SK-N-SH (cell line): ENCODE results near the gene ABCA1. TPM values are rescaled to one million over a fixed set of nuclear protein-coding genes. Genes with fewer than 3 reads are reported as not detected.
A peak's percentile ranks its signal among the peaks of the same experiment; 100 is the strongest.

Experiments used
- CTCF ChIA-PET: fragments of 300-600, 350-600 bp; formaldehyde crosslinking; extraction: SDS; loops from one replicate; lab custom pipeline; 2021; lab: Yijun Ruan, JAX
- POLR2A ChIA-PET: fragments of 350-600 bp; sonication (Branson Sonifier 250); formaldehyde crosslinking; extraction: SDS; loops from one replicate; lab custom pipeline; 2020; ENCODE audit warnings: antibody characterized with exemption, inconsistent platforms; lab: Yijun Ruan, JAX
- DNase-seq: peaks from one replicate; pipeline ENCODE4 v3.0.0; 2012
- H2AFZ ChIP-seq: fragments of 200-600 bp; sonication (generic); 2 replicates; pipeline ENCODE4 v1.8.1; 2016; ENCODE audit warnings: antibody characterized with exemption, mild to moderate bottlenecking, low read depth
- H3F3A ChIP-seq: fragments of 200-600 bp; sonication (generic); replicated peaks from 2 replicates; pipeline ENCODE3; 2016; ENCODE audit warnings: antibody characterized with exemption, mild to moderate bottlenecking; ENCODE audit not compliant: insufficient read depth
- H3K27ac ChIP-seq, 2 experiments: fragments of 200-500 bp in 1 of 2; fragments of 200-600 bp in 1 of 2; sonication (Bioruptor generic) in 1 of 2; sonication (generic), shearing (Covaris generic) in 1 of 2; 2 replicates each; pipeline versions ENCODE4 v1.5.1 to v1.6.1; 2014 to 2016; ENCODE audit warnings: low read depth in 2 of 2, inconsistent platforms in 1 of 2, low read length in 1 of 2, mild to moderate bottlenecking in 1 of 2, mixed read lengths in 1 of 2
- H3K27me3 ChIP-seq: fragments of 200-600 bp; sonication (generic), shearing (Covaris generic); 2 replicates; pipeline ENCODE4 v1.6.1; 2016; ENCODE audit warnings: mixed run types; ENCODE audit not compliant: insufficient read depth
- H3K36me3 ChIP-seq, 2 experiments: fragments of 200-500 bp in 1 of 2; fragments of 200-600 bp in 1 of 2; sonication (Bioruptor generic) in 1 of 2; sonication (generic) in 1 of 2; replicated peaks in 1 of 2; 2 replicates each; pipeline versions ENCODE3 to v1.5.1; 2014 to 2016; ENCODE audit warnings: low read length in 1 of 2, mild to moderate bottlenecking in 1 of 2; ENCODE audit not compliant: insufficient read depth in 2 of 2, control insufficient read depth in 1 of 2
- H3K4me1 ChIP-seq, 2 experiments: fragments of 200-500 bp in 1 of 2; fragments of 200-600 bp in 1 of 2; sonication (Bioruptor generic) in 1 of 2; sonication (generic), shearing (Covaris generic) in 1 of 2; 2 replicates each; pipeline versions ENCODE4 v1.5.1 to v1.6.1; 2014 to 2016; ENCODE audit warnings: low read depth in 1 of 2, low read length in 1 of 2, mixed run types in 1 of 2; ENCODE audit not compliant: insufficient read depth in 2 of 2, control insufficient read depth in 1 of 2
- H3K4me2 ChIP-seq: fragments of 200-600 bp; sonication (generic), shearing (Covaris generic); 2 replicates; pipeline ENCODE4 v1.6.1; 2017; ENCODE audit warnings: mixed run types
- H3K4me3 ChIP-seq, 2 experiments: fragments of 200-500 bp in 1 of 2; fragments of 200-600 bp in 1 of 2; sonication (Bioruptor generic) in 1 of 2; sonication (generic), shearing (Covaris generic) in 1 of 2; 2 replicates each; pipeline versions ENCODE4 v1.5.1 to v1.8.1; 2014 to 2016; ENCODE audit warnings: low read depth in 2 of 2, inconsistent platforms in 1 of 2, low read length in 1 of 2, mild to moderate bottlenecking in 1 of 2, mixed read lengths in 1 of 2, moderate library complexity in 1 of 2
- H3K79me2 ChIP-seq: fragments of 200-600 bp; sonication (generic); 2 replicates; pipeline ENCODE4 v1.8.1; 2017; ENCODE audit warnings: mild to moderate bottlenecking; ENCODE audit not compliant: insufficient read depth
- H3K9ac ChIP-seq: fragments of 200-600 bp; sonication (generic); 2 replicates; pipeline ENCODE4 v1.6.1; 2017; ENCODE audit warnings: mixed run types
- H3K9me2 ChIP-seq: fragments of 200-600 bp; sonication (generic); 2 replicates; pipeline ENCODE4 v1.6.1; 2017; ENCODE audit warnings: mixed run types
- H3K9me3 ChIP-seq: fragments of 200-600 bp; sonication (generic); 2 replicates; pipeline ENCODE4 v1.6.1; 2017; ENCODE audit warnings: mixed run types, mild to moderate bottlenecking, moderate library complexity
- H4K20me1 ChIP-seq: fragments of 200-600 bp; sonication (generic); 2 replicates; pipeline ENCODE4 v1.6.1; 2017; ENCODE audit warnings: mild to moderate bottlenecking, mixed run types; ENCODE audit not compliant: insufficient read depth
- CHD2 ChIP-seq: fragments of 150-350 bp; IDR thresholded peaks from 2 replicates; pipeline ENCODE4 v1.6.1; 2018; ENCODE audit warnings: low read length; ENCODE audit not compliant: partially characterized antibody
- ELF1 ChIP-seq: IDR thresholded peaks from 2 replicates; pipeline ENCODE4 v1.4.0; 2012
- EP300 ChIP-seq, 2 experiments: IDR thresholded peaks; 2 replicates each; pipeline versions ENCODE4 v1.4.0 to v1.6.1; 2012; ENCODE audit warnings: borderline replicate concordance in 1 of 2, low read depth in 1 of 2, low read length in 1 of 2
- FOXJ3 ChIP-seq: sonication (generic); formaldehyde crosslinking; IDR thresholded peaks from 2 replicates; pipeline ENCODE4 v1.5.1; 2020; ENCODE audit warnings: mild to moderate bottlenecking, missing genetic modification reagents
- FOXM1 ChIP-seq: IDR thresholded peaks from 2 replicates; pipeline ENCODE4 v1.4.0; 2012; ENCODE audit warnings: low read depth, mild to moderate bottlenecking
- GABPA ChIP-seq: IDR thresholded peaks from 2 replicates; pipeline ENCODE4 v1.4.0; 2012; ENCODE audit warnings: low read depth, mild to moderate bottlenecking
- GATA2 ChIP-seq: sonication (generic); formaldehyde crosslinking; IDR thresholded peaks from 2 replicates; pipeline ENCODE4 v1.5.0; 2020; ENCODE audit warnings: mild to moderate bottlenecking, missing genetic modification reagents
- JUND ChIP-seq: IDR thresholded peaks from 2 replicates; pipeline ENCODE4 v1.4.0; 2012
- MAX ChIP-seq: IDR thresholded peaks from 2 replicates; pipeline ENCODE4 v1.4.0; 2012; ENCODE audit warnings: low read depth
- NFIC ChIP-seq: IDR thresholded peaks from 2 replicates; pipeline ENCODE4 v1.4.0; 2012; ENCODE audit warnings: borderline replicate concordance
- RXRA ChIP-seq: IDR thresholded peaks from 2 replicates; pipeline ENCODE4 v1.4.0; 2012; ENCODE audit warnings: low read depth, mild to moderate bottlenecking, borderline replicate concordance
- SIN3A ChIP-seq: IDR thresholded peaks from 2 replicates; pipeline ENCODE4 v1.6.1; 2012; ENCODE audit warnings: low read depth, mild to moderate bottlenecking, low read length, moderate library complexity, borderline replicate concordance
- SMC3 ChIP-seq: IDR thresholded peaks from 2 replicates; pipeline ENCODE4 v1.6.1; 2012; ENCODE audit warnings: low read depth, low read length, improper control_type of control experiment
- TAF1 ChIP-seq: IDR thresholded peaks from 2 replicates; pipeline ENCODE4 v1.6.1; 2012; ENCODE audit warnings: low read depth, mild to moderate bottlenecking, low read length, moderate library complexity, borderline replicate concordance
- TEAD4 ChIP-seq: IDR thresholded peaks from 2 replicates; pipeline ENCODE4 v1.4.0; 2012; ENCODE audit warnings: mild to moderate bottlenecking, borderline replicate concordance; ENCODE audit not compliant: insufficient read depth
- USF2 ChIP-seq: fragments of 150-350 bp; IDR thresholded peaks from 2 replicates; pipeline ENCODE4 v1.6.1; 2017; ENCODE audit warnings: antibody characterized with exemption, low read length, low read depth, borderline replicate concordance
- ZBTB33 ChIP-seq: IDR thresholded peaks from 2 replicates; pipeline ENCODE4 v1.4.0; 2012; ENCODE audit warnings: low read depth, borderline replicate concordance
- WGBS: methylation state at CpG from one replicate; pipeline ENCODE4 v1.1.6; 2017; ENCODE audit warnings: low lambda C conversion rate; 5-methylcytosine and 5-hydroxymethylcytosine counted together
- polyA plus RNA-seq, 3 experiments: library from polyadenylated mRNA; depleted of rRNA; stranded (reverse); fragments of >200 nt; gene quantifications; 2 replicates each; pipeline ENCODE4 v1.2.3, GENCODE V29; 2012
- TF ChIP-seq, protein P1 (sequence below): fragments of 150-350 bp; IDR thresholded peaks from 2 replicates; pipeline ENCODE4 v1.6.1; 2016; ENCODE audit warnings: mild to moderate bottlenecking, low read depth, low read length
- TF ChIP-seq, protein P2 (sequence below): IDR thresholded peaks from 2 replicates; pipeline ENCODE4 v1.6.1; 2012; ENCODE audit warnings: mild to moderate bottlenecking, low read depth, low read length, moderate library complexity

ABCA1 gene
- polyA plus RNA-seq, 1 of the 3 experiments (the other 2 are of a cell fraction), result 5.3 TPM

GRCh38 chr9:104869811-104870210 is 58.1 kb downstream of the ABCA1 start:
- TF ChIP-seq, protein P1, sequence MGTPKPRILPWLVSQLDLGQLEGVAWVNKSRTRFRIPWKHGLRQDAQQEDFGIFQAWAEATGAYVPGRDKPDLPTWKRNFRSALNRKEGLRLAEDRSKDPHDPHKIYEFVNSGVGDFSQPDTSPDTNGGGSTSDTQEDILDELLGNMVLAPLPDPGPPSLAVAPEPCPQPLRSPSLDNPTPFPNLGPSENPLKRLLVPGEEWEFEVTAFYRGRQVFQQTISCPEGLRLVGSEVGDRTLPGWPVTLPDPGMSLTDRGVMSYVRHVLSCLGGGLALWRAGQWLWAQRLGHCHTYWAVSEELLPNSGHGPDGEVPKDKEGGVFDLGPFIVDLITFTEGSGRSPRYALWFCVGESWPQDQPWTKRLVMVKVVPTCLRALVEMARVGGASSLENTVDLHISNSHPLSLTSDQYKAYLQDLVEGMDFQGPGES, result no peak
- TF ChIP-seq TEAD4, result no peak
- no peak for TF ChIP-seq MAX
- POLR2A ChIA-PET, result no interaction called here
- Histone ChIP-seq H3K4me2 (peak overlapping the region; percentile 52; the same call in 1 of the 2 replicates), H3K9ac (no peak overlapping the region), H3K79me2 (no peaks in the 10 kb centered on the region), H3K4me1 (peaks cover 21 to 44% of the 10 kb centered on the region in 2 experiments), H2AFZ (no peak overlapping the region), H4K20me1 (no peaks in the 10 kb centered on the region), H3K36me3 (no peaks in the 10 kb centered on the region), H3K4me3 (no peak overlapping the region), H3K9me2 (no peaks in the 10 kb centered on the region), H3K27me3 (no peaks in the 10 kb centered on the region), H3F3A (peaks cover 33% of the 10 kb centered on the region), H3K9me3 (no peaks in the 10 kb centered on the region), H3K27ac (peak overlapping the region; percentile 71 to 74)
- no peak for DNase-seq
- WGBS, result 86% methylated on average over 1 of the region's 1 CpG
- CTCF ChIA-PET, result interaction anchor here (1.6 kb wide), 2 partner anchors 9 to 10 kb away, joined by 4 to 8 read pairs; no protein-coding TSS in a partner anchor

DNA sequence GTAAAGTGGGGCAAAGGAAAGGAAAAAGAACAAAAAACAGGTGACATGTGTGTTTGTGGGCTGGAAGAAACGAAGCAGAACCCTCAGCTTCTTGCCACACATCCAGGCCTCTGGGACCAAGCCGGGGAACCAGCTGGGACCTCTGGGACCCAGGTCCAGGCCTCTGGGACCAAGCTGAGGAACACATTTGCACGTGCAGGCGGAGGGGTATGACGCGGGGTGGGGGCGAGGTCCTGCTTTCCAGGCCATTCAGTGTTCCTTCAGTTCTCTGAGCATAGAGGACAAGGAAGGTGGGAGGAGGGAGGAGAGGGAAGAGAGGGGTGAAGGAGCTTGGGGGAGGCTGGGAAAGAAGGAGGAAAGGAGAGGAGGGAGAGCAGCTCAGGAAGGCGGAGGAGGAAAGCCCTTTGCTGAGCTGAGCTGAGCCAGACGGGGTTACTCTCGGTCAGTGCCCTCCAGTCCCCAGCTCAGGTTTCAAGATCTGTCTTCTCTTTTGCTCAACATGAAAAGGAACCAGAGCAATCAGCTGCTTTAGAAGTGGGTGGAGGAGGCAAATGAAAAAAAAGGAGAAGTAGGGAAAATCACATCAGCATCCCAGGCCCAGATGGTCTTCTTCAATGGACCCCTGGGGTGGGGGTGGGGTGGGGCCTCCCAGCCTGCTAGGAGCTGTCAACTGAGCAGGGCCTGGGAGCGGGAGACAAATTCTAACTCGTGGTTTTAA is 59.1 kb downstream of the ABCA1 start:
- no peak overlapping the region for H3K9ac ChIP-seq
- H3K4me1 ChIP-seq, result peaks cover 30 to 47% of the 10 kb centered on the region in 2 experiments
- no peaks in the 10 kb centered on the region for H4K20me1 ChIP-seq
- H3F3A ChIP-seq, result peaks cover 27% of the 10 kb centered on the region
- H3K4me2 ChIP-seq, result peak overlapping the region; percentile 52; the same call in 1 of the 2 replicates
- peak overlapping the region; percentile 71 to 74 for H3K27ac ChIP-seq
- H3K4me3 ChIP-seq, result no peak overlapping the region
- POLR2A ChIA-PET, result no interaction called here
- no peaks in the 10 kb centered on the region for H3K79me2 ChIP-seq
- CTCF ChIA-PET, result interaction anchor here (0.9 to 1.6 kb wide), 5 partner anchors 8 to 547 kb away, joined by 3 to 8 read pairs (median 4); no protein-coding TSS in a partner anchor
- H3K36me3 ChIP-seq, result no peaks in the 10 kb centered on the region
- DNase-seq, result peak; percentile 37
- no peaks in the 10 kb centered on the region for H3K9me2 ChIP-seq
- H3K27me3 ChIP-seq, result no peaks in the 10 kb centered on the region
- H3K9me3 ChIP-seq, result no peaks in the 10 kb centered on the region
- 66% methylated on average over 12 of the region's 12 CpGs for WGBS
- no peak overlapping the region for H2AFZ ChIP-seq
- 0 out of 2 replicates have a peak, but pooled peaks have one; percentile 8 for TF ChIP-seq JUND
- no peak for TF ChIP-seq FOXM1
- TF ChIP-seq GATA2, result no peak
- TF ChIP-seq USF2, result no peak
- TF ChIP-seq FOXJ3 (CRISPR knock-in tag), result no peak
- peak; percentile 100 for TF ChIP-seq RXRA
- TF ChIP-seq SIN3A, result peak; percentile 71; the same call in 1 of the 2 replicates
- no peak for TF ChIP-seq ZBTB33
- no peak for TF ChIP-seq SMC3
- TF ChIP-seq, protein P2, sequence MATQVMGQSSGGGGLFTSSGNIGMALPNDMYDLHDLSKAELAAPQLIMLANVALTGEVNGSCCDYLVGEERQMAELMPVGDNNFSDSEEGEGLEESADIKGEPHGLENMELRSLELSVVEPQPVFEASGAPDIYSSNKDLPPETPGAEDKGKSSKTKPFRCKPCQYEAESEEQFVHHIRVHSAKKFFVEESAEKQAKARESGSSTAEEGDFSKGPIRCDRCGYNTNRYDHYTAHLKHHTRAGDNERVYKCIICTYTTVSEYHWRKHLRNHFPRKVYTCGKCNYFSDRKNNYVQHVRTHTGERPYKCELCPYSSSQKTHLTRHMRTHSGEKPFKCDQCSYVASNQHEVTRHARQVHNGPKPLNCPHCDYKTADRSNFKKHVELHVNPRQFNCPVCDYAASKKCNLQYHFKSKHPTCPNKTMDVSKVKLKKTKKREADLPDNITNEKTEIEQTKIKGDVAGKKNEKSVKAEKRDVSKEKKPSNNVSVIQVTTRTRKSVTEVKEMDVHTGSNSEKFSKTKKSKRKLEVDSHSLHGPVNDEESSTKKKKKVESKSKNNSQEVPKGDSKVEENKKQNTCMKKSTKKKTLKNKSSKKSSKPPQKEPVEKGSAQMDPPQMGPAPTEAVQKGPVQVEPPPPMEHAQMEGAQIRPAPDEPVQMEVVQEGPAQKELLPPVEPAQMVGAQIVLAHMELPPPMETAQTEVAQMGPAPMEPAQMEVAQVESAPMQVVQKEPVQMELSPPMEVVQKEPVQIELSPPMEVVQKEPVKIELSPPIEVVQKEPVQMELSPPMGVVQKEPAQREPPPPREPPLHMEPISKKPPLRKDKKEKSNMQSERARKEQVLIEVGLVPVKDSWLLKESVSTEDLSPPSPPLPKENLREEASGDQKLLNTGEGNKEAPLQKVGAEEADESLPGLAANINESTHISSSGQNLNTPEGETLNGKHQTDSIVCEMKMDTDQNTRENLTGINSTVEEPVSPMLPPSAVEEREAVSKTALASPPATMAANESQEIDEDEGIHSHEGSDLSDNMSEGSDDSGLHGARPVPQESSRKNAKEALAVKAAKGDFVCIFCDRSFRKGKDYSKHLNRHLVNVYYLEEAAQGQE, result no peak
- TF ChIP-seq EP300 (IDR thresholded peaks at IDR 0.05; ENCODE audit: borderline replicate concordance in 1 of 2, low read depth in 1 of 2, low read length in 1 of 2), result peak; percentile 18 to 40; a peak in 1 of 4 replicates
- TF ChIP-seq NFIC, result no peak
- TF ChIP-seq ELF1, result no peak
- no peak for TF ChIP-seq CHD2
- no peak for TF ChIP-seq GABPA
- TF ChIP-seq TAF1, result no peak
